Memory B cell (primary cell): ENCODE measurements around the gene DNM3.

Experiments
- ATAC-seq: fragments of 150-1000 bp; cut with Tn5 transposase; 2 replicates; pipeline ENCODE4 v1.10.0; 2021; ENCODE audit warnings: low read depth, mild to moderate bottlenecking, moderate library complexity
- DNase-seq, 2 donors: peaks; one replicate each; pipeline ENCODE4 v3.0.0; 2022; ENCODE audit warnings: low spot score in 2 of 2
- H3K27ac Mint-ChIP-seq: one replicate; pipeline ENCODE4 v1.8.0; 2022; ENCODE audit warnings: mild to moderate bottlenecking, moderate library complexity, mixed read lengths
- H3K27me3 Mint-ChIP-seq: one replicate; pipeline ENCODE4 v1.8.0; 2022; ENCODE audit warnings: mixed read lengths
- H3K36me3 Mint-ChIP-seq: one replicate; pipeline ENCODE4 v1.8.0; 2022; ENCODE audit warnings: mild to moderate bottlenecking, mixed read lengths
- H3K4me1 Mint-ChIP-seq: one replicate; pipeline ENCODE4 v1.8.0; 2022; ENCODE audit warnings: mixed read lengths
- H3K4me3 Mint-ChIP-seq: one replicate; pipeline ENCODE4 v1.8.0; 2022; ENCODE audit warnings: mild to moderate bottlenecking, moderate library complexity, mixed read lengths
- H3K9me3 Mint-ChIP-seq: one replicate; pipeline ENCODE4 v1.8.0; 2022; ENCODE audit warnings: mixed read lengths

The DNM3 gene

GRCh38 chr1:172090511-172090817 is 249.2 kb downstream of the DNM3 start:
- H3K27ac Mint-ChIP-seq = peak overlapping the region; percentile 28
- H3K27me3 Mint-ChIP-seq = no peaks in the 10 kb centered on the region
- H3K9me3 Mint-ChIP-seq = no peaks in the 10 kb centered on the region

GRCh38 chr1:172095846-172096245 is 254.5 kb downstream of the DNM3 start:
- no peak for DNase-seq
- Mint-ChIP-seq H3K27me3 (no peaks in the 10 kb centered on the region), H3K4me3 (no peak overlapping the region), H3K36me3 (peaks cover 3% of the 10 kb centered on the region), H3K4me1 (peaks cover 6% of the 10 kb centered on the region), H3K27ac (no peak overlapping the region), H3K9me3 (no peaks in the 10 kb centered on the region)
- no peak for ATAC-seq

More at GRCh38 chr1:172090511-172090817, 249.2 kb downstream of the DNM3 start:
- Mint-ChIP-seq H3K4me1 (peaks cover 6% of the 10 kb centered on the region), H3K36me3 (peaks cover 3% of the 10 kb centered on the region), H3K4me3 (no peak overlapping the region)
- DNase-seq = no peak
- no peak for ATAC-seq

- Mint-ChIP-seq H3K4me1 (no peaks in the 10 kb centered on the region), H3K9me3 (no peaks in the 10 kb centered on the region), H3K27ac (no peak overlapping the region), H3K4me3 (no peak overlapping the region), H3K36me3 (no peaks in the 10 kb centered on the region), H3K27me3 (peaks cover 1% of the 10 kb centered on the region)
- DNase-seq (no peak), ATAC-seq (no peak)
Observed at GRCh38 chr1:172105230-172105629, 263.9 kb downstream of the DNM3 start.

- no peak for ATAC-seq
- H3K36me3 Mint-ChIP-seq = no peaks in the 10 kb centered on the region
- H3K4me1 Mint-ChIP-seq = no peaks in the 10 kb centered on the region
- no peak overlapping the region for H3K27ac Mint-ChIP-seq
- DNase-seq = no peak
- peaks cover 1% of the 10 kb centered on the region for H3K27me3 Mint-ChIP-seq
- H3K9me3 Mint-ChIP-seq = no peaks in the 10 kb centered on the region
- no peak overlapping the region for H3K4me3 Mint-ChIP-seq
Observed at GRCh38 chr1:172107316-172107975, 266.1 kb downstream of the DNM3 start.

GRCh38 chr1:172108161-172108893 is 267.0 kb downstream of the DNM3 start:
- no peak for ATAC-seq
- no peaks in the 10 kb centered on the region for H3K36me3 Mint-ChIP-seq
- DNase-seq = no peak
- H3K27ac Mint-ChIP-seq = no peak overlapping the region
- no peaks in the 10 kb centered on the region for H3K4me1 Mint-ChIP-seq
- H3K4me3 Mint-ChIP-seq = no peak overlapping the region
- no peaks in the 10 kb centered on the region for H3K9me3 Mint-ChIP-seq
- H3K27me3 Mint-ChIP-seq = peaks cover 1% of the 10 kb centered on the region

- Mint-ChIP-seq H3K36me3 (no peaks in the 10 kb centered on the region), H3K4me1 (no peaks in the 10 kb centered on the region), H3K27ac (no peak overlapping the region), H3K4me3 (no peak overlapping the region), H3K9me3 (no peaks in the 10 kb centered on the region), H3K27me3 (peaks cover 1% of the 10 kb centered on the region)
- ATAC-seq (no peak), DNase-seq (no peak)
Observed at GRCh38 chr1:172109359-172109758, 268.1 kb downstream of the DNM3 start.

- no peak for DNase-seq
- ATAC-seq = no peak
- no peaks in the 10 kb centered on the region for H3K27me3 Mint-ChIP-seq
Observed at GRCh38 chr1:172112576-172112975, 271.3 kb downstream of the DNM3 start.

GRCh38 chr1:172117800-172118199 is 276.5 kb downstream of the DNM3 start:
- ATAC-seq = peak; percentile 75

More at GRCh38 chr1:172112576-172112975, 271.3 kb downstream of the DNM3 start:
- peaks cover 2% of the 10 kb centered on the region for H3K9me3 Mint-ChIP-seq
- H3K4me3 Mint-ChIP-seq = no peak overlapping the region
- peaks cover 3% of the 10 kb centered on the region for H3K4me1 Mint-ChIP-seq
- peaks cover 2% of the 10 kb centered on the region for H3K36me3 Mint-ChIP-seq
- no peak overlapping the region for H3K27ac Mint-ChIP-seq

GRCh38 chr1:172118618-172119017 is 277.3 kb downstream of the DNM3 start:
- H3K4me3 Mint-ChIP-seq = no peak overlapping the region
- H3K27me3 Mint-ChIP-seq = no peaks in the 10 kb centered on the region
- H3K36me3 Mint-ChIP-seq = peaks cover 7% of the 10 kb centered on the region
- peak overlapping the region; percentile 61 for H3K27ac Mint-ChIP-seq
- ATAC-seq = no peak
- peaks cover 6% of the 10 kb centered on the region for H3K9me3 Mint-ChIP-seq
- peaks cover 29% of the 10 kb centered on the region for H3K4me1 Mint-ChIP-seq
- DNase-seq = no peak

More at GRCh38 chr1:172117800-172118199, 276.5 kb downstream of the DNM3 start:
- DNase-seq = no peak
- Mint-ChIP-seq H3K9me3 (peaks cover 6% of the 10 kb centered on the region), H3K4me1 (peaks cover 29% of the 10 kb centered on the region), H3K27ac (peak overlapping the region; percentile 65), H3K27me3 (no peaks in the 10 kb centered on the region), H3K36me3 (peaks cover 7% of the 10 kb centered on the region), H3K4me3 (no peak overlapping the region)

GRCh38 chr1:172119184-172119583 is 277.9 kb downstream of the DNM3 start:
- Mint-ChIP-seq H3K4me3 (no peak overlapping the region), H3K4me1 (peaks cover 29% of the 10 kb centered on the region), H3K36me3 (peaks cover 7% of the 10 kb centered on the region), H3K27me3 (no peaks in the 10 kb centered on the region), H3K27ac (peak overlapping the region; percentile 67), H3K9me3 (peaks cover 8% of the 10 kb centered on the region)
- ATAC-seq (no peak), DNase-seq (no peak)

GRCh38 chr1:172120381-172120780 is 279.1 kb downstream of the DNM3 start:
- peaks cover 7% of the 10 kb centered on the region for H3K36me3 Mint-ChIP-seq
- H3K4me3 Mint-ChIP-seq = no peak overlapping the region
- H3K9me3 Mint-ChIP-seq = peaks cover 8% of the 10 kb centered on the region
- no peak for ATAC-seq
- peak overlapping the region; percentile 67 for H3K27ac Mint-ChIP-seq
- no peaks in the 10 kb centered on the region for H3K27me3 Mint-ChIP-seq
- no peak for DNase-seq
- H3K4me1 Mint-ChIP-seq = peaks cover 29% of the 10 kb centered on the region

GRCh38 chr1:172121081-172121717 is 279.9 kb downstream of the DNM3 start:
- Mint-ChIP-seq H3K4me1 (peaks cover 29% of the 10 kb centered on the region), H3K27me3 (no peaks in the 10 kb centered on the region), H3K9me3 (peaks cover 8% of the 10 kb centered on the region), H3K4me3 (no peak overlapping the region), H3K27ac (peak overlapping the region; percentile 33), H3K36me3 (peaks cover 7% of the 10 kb centered on the region)
- no peak for ATAC-seq
- DNase-seq = no peak

GRCh38 chr1:172122381-172122780 is 281.1 kb downstream of the DNM3 start:
- Mint-ChIP-seq H3K9me3 (peaks cover 7% of the 10 kb centered on the region), H3K36me3 (peaks cover 8% of the 10 kb centered on the region), H3K4me3 (no peak overlapping the region), H3K27ac (no peak overlapping the region), H3K4me1 (peaks cover 28% of the 10 kb centered on the region), H3K27me3 (peaks cover 1% of the 10 kb centered on the region)
- DNase-seq (no peak), ATAC-seq (no peak)

- Mint-ChIP-seq H3K4me3 (no peak overlapping the region), H3K4me1 (peaks cover 9% of the 10 kb centered on the region), H3K36me3 (peaks cover 4% of the 10 kb centered on the region), H3K27me3 (peaks cover 1% of the 10 kb centered on the region), H3K9me3 (peaks cover 2% of the 10 kb centered on the region), H3K27ac (no peak overlapping the region)
- DNase-seq (no peak), ATAC-seq (no peak)
Observed at GRCh38 chr1:172125250-172125649, 284.0 kb downstream of the DNM3 start.
